ENCODE results near the gene SYT7. TPM values are rescaled to one million over a fixed set of nuclear protein-coding genes. Genes with fewer than 3 reads are reported as not detected.
A peak's percentile ranks its signal among the peaks of the same experiment; 100 is the strongest.

The SYT7 gene
- total RNA-seq, 4 donors from 2014 or later = 5.4 to 8.4 (median 7.5) TPM

DNA sequence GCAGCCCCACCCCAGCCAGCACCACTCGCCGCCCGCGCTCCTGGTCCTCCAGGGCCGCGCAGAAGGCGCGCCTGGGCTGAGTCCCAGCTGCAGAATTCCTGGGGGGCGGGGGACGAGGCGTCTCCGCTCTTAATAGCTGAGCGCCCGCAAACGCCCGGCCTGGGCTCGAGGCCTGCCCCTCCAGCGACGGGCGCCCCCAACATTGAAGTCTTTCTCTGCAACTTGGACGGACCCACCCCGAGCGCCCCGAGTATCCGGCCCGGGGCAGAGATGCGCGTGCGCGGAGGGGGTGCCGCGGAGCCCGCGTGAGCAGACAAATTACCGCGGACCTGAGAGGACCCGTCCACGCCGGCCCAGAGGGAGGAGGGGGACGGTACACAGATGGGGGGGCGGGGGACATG is 6.7 kb upstream of the SYT7 start:
- DNase-seq (ENCODE audit: low spot score in 2 of 2) = no peak
- H3K27me3 ChIP-seq = no peaks in the 10 kb centered on the region
- H3K4me3 ChIP-seq = peak overlapping the region; percentile 51
- peaks cover 25% of the 10 kb centered on the region for H3K4me1 ChIP-seq
- H3K36me3 ChIP-seq = no peaks in the 10 kb centered on the region
- H3K27ac ChIP-seq = peak overlapping the region; percentile 61
- TF ChIP-seq POLR2A (IDR thresholded peaks at IDR 0.05) (no peak), EP300 (IDR thresholded peaks at IDR 0.05) (no peak), POLR2AphosphoS5 (IDR thresholded peaks at IDR 0.05) (no peak)
- TF ChIP-seq, protein P1, sequence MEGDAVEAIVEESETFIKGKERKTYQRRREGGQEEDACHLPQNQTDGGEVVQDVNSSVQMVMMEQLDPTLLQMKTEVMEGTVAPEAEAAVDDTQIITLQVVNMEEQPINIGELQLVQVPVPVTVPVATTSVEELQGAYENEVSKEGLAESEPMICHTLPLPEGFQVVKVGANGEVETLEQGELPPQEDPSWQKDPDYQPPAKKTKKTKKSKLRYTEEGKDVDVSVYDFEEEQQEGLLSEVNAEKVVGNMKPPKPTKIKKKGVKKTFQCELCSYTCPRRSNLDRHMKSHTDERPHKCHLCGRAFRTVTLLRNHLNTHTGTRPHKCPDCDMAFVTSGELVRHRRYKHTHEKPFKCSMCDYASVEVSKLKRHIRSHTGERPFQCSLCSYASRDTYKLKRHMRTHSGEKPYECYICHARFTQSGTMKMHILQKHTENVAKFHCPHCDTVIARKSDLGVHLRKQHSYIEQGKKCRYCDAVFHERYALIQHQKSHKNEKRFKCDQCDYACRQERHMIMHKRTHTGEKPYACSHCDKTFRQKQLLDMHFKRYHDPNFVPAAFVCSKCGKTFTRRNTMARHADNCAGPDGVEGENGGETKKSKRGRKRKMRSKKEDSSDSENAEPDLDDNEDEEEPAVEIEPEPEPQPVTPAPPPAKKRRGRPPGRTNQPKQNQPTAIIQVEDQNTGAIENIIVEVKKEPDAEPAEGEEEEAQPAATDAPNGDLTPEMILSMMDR (IDR thresholded peaks at IDR 0.05) = no peak
- WGBS = 0% methylated on average over 4 of the region's 41 CpGs
- no peaks in the 10 kb centered on the region for H3K9me3 ChIP-seq

DNA sequence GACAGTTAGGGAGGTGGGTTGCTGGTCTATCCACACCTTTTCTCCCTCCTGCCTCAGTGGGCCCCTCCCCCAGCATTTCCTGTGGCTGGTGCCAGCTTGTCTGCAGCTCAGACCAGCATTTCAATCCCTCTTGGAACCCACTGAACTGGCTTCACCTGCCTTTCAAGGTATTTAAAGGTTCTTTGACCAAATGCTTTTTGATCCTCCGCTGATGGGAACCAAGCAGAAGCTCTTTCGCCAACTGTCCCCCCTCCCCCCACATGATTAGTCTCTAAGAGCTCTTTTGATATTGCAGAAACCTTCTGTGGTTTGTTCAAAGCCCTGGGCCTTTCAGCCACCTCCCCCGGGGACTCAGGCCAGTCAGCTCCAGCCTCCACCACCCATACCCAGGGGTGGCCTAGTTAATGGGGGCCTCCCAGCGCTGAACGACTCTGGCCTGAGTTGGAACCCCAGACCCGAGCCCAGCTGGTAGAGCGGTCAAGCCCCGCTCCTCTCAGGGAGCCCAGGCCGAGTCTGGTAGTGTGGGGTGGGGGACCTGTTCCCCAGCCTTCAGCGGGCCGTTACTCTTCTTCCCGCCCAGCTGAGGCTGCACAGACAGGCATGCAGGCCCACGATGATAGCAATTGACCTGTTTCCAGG is 6.0 kb upstream of the SYT7 start:
- 54% methylated on average over 9 of the region's 13 CpGs for WGBS
- Histone ChIP-seq H3K27me3 (no peaks in the 10 kb centered on the region), H3K4me1 (peaks cover 28% of the 10 kb centered on the region), H3K36me3 (no peaks in the 10 kb centered on the region), H3K27ac (no peak overlapping the region), H3K9me3 (no peaks in the 10 kb centered on the region), H3K4me3 (peak overlapping the region; percentile 51)
- DNase-seq (ENCODE audit: low spot score in 2 of 2) = no peak
- TF ChIP-seq POLR2AphosphoS5 (IDR thresholded peaks at IDR 0.05) (no peak), EP300 (IDR thresholded peaks at IDR 0.05) (no peak), POLR2A (IDR thresholded peaks at IDR 0.05) (no peak)
- TF ChIP-seq, protein P1 (IDR thresholded peaks at IDR 0.05) = no peak

DNA sequence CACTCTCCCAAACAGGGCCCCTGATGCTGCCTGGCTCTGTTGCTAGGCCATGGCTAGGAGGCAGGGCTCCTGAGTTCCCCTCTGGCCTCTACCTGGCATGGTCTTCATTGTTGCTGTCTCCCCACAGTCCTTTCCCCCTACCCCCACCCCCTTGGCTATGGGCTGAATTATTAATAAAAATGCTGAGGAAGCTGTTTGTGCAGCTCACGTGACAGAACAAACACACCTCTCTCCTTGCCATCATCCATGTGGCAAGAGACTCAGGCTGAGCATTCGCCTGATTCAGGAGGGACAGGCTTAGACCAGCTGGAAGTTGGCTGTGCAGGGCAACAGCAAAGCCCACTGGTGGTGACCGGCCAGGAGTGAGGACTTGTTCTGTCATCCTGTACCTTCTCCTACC is 4.2 kb upstream of the SYT7 start:
- Histone ChIP-seq H3K36me3 (no peaks in the 10 kb centered on the region), H3K27ac (no peak overlapping the region), H3K4me3 (no peak overlapping the region), H3K4me1 (peaks cover 39% of the 10 kb centered on the region), H3K9me3 (no peaks in the 10 kb centered on the region), H3K27me3 (peaks cover 6% of the 10 kb centered on the region)
- TF ChIP-seq, protein P1 (IDR thresholded peaks at IDR 0.05) = no peak
- WGBS = 56% methylated on average over 3 of the region's 3 CpGs
- DNase-seq (ENCODE audit: low spot score in 2 of 2) = no peak

DNA sequence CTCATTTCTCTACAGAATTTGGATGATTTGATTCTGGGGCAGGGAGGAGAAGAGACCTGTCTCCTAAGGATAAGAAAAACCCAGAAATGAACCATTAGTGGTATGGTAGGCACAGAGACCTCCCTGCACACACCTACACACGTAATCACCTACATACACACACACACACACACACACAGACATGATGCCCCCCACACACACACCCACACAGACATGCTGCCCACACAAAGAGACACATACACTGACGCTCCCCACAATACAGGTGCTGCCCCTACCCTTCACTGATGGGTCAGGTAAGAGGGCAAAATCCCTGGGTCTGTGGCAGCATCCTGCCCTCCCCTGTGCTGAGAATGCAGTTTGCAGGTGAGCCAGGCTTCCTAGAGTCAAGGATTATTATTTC is 1.1 kb upstream of the SYT7 start:
- TF ChIP-seq POLR2AphosphoS5 (IDR thresholded peaks at IDR 0.05) (no peak), EP300 (IDR thresholded peaks at IDR 0.05) (no peak), POLR2A (IDR thresholded peaks at IDR 0.05) (no peak)
- TF ChIP-seq, protein P1 (IDR thresholded peaks at IDR 0.05) = no peak
- Histone ChIP-seq H3K27ac (no peak overlapping the region), H3K4me3 (peak overlapping the region; percentile 65), H3K4me1 (peaks cover 24% of the 10 kb centered on the region), H3K36me3 (no peaks in the 10 kb centered on the region), H3K27me3 (peaks cover 23% of the 10 kb centered on the region), H3K9me3 (no peaks in the 10 kb centered on the region)
- no peak for DNase-seq (ENCODE audit: low spot score in 2 of 2)
- 20% methylated on average over 1 of the region's 2 CpGs for WGBS

DNA sequence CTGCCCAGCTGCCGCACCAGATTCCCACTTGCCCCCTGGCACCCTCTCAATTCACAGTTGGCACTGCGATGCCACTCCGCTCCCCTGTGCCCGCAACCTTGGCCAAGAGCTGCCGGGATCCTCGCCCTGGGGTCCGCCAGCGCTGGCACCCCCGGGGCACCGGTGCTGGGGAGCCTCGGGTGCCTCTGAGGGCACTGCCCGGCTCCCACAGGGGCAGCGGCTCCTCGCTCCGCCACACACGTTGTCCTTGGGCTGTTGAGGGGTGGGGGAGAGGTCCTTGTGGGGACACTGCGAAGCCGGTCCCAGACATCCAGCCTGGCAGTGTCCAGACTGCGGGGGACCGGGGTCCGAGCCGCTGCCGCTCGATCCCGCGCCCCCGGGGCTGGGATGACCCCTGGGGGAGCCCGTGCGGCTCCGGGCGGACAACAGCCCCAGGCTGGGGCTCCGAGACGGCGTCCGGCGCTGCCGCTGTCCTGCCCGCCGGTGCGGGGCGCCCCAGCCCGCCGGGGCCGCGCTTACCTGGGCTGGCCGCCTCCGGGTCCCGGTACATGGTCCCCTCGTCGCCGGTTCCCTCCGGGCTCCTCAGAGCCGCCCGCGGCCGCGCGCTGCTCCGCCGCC is 496 bp downstream of the SYT7 start:
- no peak for TF ChIP-seq POLR2A (IDR thresholded peaks at IDR 0.05)
- TF ChIP-seq POLR2AphosphoS5 (IDR thresholded peaks at IDR 0.05) = no peak
- no peak for TF ChIP-seq EP300 (IDR thresholded peaks at IDR 0.05)
- TF ChIP-seq, protein P1 (IDR thresholded peaks at IDR 0.05) = no peak
- DNase-seq (ENCODE audit: low spot score in 2 of 2) = no peak
- H3K27ac ChIP-seq = no peak overlapping the region
- WGBS = under 1% methylated on average over 18 of the region's 60 CpGs
- peaks cover 23% of the 10 kb centered on the region for H3K4me1 ChIP-seq
- H3K27me3 ChIP-seq = peaks cover 23% of the 10 kb centered on the region
- peak overlapping the region; percentile 65 for H3K4me3 ChIP-seq
- no peaks in the 10 kb centered on the region for H3K9me3 ChIP-seq
- no peaks in the 10 kb centered on the region for H3K36me3 ChIP-seq
